Fibroblast of pulmonary artery (primary cell): ENCODE measurements around the gene NLK.

Experiments
- DNase-seq: peaks from one replicate; pipeline ENCODE4 v3.0.0-alpha.2; 2010; ENCODE audit warnings: low read depth
- H3K4me3 ChIP-seq: replicated peaks from 2 replicates; pipeline ENCODE4 v1.5.1; 2011; ENCODE audit warnings: low read depth, mild to moderate bottlenecking, control low read depth, low read length, moderate library complexity
- TF ChIP-seq, protein P1 (sequence below): IDR thresholded peaks from 2 replicates; pipeline ENCODE4 v1.5.1; 2011; ENCODE audit warnings: mild to moderate bottlenecking, control low read depth, low read length, inconsistent platforms; ENCODE audit errors: missing control alignments

The NLK gene

DNA sequence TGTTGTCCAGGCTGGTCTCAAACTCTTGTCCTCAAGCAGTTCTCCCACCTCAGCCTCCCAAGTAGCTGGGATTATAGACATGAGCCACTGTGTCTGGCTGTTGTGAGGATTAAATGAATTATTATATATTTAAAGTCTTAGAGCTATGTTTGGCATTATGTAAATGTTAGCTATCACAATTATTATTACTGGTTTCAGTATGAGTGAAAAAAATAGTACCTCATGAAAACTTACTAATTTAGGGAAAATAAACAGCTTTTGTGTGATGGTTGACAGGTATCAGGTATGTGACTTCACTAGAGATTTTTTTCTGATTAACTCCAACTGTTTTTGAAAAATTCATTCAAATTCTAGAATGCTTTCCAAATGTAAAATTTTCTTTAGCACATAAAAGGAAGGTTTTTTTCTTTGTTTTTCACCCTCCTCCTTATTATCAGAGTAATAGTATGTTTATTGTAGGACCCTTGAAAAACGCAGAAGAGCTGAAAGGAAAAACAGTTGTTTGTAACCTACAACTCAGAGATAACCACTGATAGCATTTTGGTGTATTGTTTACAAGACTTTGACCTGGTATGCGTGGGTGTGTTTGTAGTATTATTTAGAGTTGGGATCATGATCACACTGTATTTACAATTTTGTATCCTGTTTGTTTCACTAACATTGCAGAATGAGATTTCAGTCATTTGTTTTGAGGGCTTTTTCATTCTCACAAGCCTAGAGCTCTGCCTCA is 13.2 kb downstream of the NLK start:
- no peak overlapping the region for H3K4me3 ChIP-seq
- TF ChIP-seq, protein P1, sequence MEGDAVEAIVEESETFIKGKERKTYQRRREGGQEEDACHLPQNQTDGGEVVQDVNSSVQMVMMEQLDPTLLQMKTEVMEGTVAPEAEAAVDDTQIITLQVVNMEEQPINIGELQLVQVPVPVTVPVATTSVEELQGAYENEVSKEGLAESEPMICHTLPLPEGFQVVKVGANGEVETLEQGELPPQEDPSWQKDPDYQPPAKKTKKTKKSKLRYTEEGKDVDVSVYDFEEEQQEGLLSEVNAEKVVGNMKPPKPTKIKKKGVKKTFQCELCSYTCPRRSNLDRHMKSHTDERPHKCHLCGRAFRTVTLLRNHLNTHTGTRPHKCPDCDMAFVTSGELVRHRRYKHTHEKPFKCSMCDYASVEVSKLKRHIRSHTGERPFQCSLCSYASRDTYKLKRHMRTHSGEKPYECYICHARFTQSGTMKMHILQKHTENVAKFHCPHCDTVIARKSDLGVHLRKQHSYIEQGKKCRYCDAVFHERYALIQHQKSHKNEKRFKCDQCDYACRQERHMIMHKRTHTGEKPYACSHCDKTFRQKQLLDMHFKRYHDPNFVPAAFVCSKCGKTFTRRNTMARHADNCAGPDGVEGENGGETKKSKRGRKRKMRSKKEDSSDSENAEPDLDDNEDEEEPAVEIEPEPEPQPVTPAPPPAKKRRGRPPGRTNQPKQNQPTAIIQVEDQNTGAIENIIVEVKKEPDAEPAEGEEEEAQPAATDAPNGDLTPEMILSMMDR: no peak
- DNase-seq: no peak

DNA sequence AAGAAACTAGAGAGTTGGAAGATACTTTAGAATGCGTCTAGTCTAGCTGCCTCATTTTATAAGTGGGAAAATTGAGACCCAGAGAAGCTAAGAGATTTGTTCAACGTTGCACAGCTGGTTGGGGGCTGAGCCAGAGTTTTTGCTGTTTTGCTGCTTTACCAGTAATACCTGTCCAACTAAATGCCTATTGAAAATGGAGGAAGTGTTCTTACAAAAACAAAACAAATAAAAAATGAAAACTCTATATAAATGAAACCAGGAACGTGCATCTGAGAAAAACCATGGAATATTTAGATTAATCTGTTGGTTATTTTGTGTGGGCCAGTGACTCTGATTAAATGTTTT is 13.8 kb downstream of the NLK start:
- no peak for DNase-seq
- TF ChIP-seq, protein P1: no peak
- H3K4me3 ChIP-seq: no peak overlapping the region

DNA sequence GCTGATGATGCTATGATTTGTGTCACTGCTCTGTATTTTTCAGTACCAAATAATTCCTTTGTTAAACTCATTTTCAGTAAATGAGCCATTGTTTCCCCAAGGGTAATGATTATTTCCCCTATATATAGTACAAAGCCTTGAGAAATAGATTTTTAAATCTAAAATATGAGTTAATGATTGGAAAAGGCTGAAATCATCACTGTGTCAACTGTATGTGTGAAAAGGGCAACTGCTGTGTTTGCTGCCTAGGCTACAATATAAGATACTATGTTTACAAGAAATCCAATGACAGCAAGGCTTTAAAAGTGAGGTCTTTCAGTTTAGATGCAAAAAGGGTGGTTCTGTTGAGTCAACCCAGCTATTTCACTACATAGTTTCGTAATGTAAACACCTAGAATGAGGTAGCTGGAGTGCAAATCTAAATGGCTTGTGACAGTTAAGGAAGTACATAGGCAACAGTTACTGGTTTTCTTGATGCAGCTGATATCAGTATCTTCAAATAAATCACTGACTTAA is 15.3 kb downstream of the NLK start:
- no peak overlapping the region for H3K4me3 ChIP-seq
- TF ChIP-seq, protein P1: no peak
- DNase-seq: peak; percentile 39

DNA sequence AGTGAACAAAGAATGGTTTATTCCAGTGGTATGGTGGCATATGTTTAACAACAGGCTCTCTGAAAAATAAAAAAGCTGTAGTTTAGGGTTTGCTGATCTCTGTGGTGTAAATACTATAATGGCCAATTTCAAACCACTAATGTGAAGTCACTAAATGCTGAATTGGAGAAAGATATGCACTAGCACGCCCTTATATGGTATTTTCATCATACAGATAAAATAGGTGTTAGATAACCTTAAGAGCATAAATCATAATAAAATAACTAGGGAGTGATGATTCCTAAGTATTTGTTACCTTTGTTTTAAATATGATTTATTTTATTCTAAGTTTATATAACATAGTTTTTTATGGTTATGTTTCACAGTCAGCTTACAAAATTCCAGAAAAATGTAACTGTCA is 17.2 kb downstream of the NLK start:
- TF ChIP-seq, protein P1: no peak
- no peak for DNase-seq
- H3K4me3 ChIP-seq: no peak overlapping the region

DNA sequence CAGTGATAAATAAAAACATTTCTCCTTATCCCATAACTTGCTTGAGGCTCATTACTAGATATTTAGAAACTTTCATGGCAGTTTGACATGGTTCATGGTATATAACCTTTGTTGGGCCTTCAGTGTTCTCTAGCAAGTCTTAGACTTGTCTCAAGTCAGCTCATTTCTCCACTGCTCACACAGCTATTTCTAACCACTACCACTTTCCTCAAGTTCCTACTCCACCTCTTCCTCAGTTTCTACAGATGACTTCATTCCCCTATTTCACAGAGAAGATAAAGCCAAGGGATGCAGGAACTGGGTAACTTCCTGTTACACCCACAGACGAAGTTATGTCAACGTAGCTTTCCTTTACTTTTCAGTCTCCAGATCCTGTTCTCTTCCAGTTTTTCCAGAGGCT is 23.2 kb downstream of the NLK start:
- TF ChIP-seq, protein P1: no peak
- DNase-seq: peak; percentile 74
- H3K4me3 ChIP-seq: no peak overlapping the region

DNA sequence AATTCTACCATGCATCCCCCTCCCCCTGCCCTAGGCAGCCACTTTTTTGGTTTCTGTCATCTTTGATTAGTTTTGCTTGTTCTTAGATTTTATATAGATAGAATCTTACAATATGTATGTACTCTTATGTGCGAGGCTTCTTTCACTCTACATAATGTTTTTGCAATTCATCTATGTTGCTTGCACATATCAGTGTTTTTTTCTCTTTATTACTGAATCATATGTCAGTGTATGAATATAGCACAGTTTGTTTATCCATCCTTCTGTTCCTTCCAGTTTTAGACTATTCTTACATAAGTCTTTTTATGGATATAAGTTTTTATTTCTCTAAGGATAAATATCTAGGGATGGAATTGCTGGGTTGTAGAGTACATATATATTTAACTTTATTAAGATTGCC is 26.6 kb downstream of the NLK start:
- TF ChIP-seq, protein P1: no peak
- no peak for DNase-seq
- no peak overlapping the region for H3K4me3 ChIP-seq

DNA sequence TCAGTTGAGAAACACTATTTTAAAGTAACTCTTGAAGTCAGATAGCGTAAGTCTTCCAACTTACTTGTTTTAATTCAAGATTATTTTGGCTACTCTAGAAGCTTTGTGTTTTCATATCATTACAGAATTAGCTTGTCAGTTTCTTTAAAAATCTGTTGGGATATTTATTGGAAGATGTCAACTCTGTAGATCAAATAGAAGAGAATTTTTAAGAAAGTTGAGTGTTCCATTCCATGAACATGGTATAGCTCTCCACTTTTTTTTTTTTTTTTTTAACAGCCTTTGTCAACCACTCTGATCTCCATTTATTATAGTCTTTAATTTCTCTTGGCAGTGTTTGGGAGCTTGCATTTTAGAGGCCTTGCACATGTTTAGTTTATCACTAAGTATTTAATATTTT is 28.7 kb downstream of the NLK start:
- no peak for DNase-seq
- no peak overlapping the region for H3K4me3 ChIP-seq
- TF ChIP-seq, protein P1: no peak
